ENCODE measurements around the gene NCOA1.
"Not testable (repeated sequence)": the region's sequence is repeated elsewhere in the genome, so short reads cannot be mapped to it uniquely, and the experiment has no call there.

NCOA1 gene

DNA sequence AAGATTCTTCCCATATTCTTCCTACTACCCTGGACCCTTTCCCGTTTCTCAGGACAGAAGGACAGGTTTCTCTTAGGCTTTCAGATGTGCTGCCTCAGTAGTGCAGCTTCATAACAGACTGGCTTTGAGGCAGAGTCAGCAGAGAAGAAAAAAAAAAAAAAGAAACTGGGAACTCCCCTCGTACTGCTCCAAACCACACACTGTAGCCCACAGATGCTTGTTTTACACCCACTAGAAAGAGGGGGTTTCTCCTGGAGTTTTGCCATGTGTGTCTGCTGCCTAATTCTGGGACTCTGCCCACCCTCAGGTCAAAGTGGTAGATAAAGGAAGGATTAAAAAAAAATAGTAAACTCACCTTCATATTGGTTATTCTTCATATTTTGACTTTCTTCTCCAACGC, 95.9 kb downstream of the NCOA1 start:
- DNase-seq = no peak

DNA sequence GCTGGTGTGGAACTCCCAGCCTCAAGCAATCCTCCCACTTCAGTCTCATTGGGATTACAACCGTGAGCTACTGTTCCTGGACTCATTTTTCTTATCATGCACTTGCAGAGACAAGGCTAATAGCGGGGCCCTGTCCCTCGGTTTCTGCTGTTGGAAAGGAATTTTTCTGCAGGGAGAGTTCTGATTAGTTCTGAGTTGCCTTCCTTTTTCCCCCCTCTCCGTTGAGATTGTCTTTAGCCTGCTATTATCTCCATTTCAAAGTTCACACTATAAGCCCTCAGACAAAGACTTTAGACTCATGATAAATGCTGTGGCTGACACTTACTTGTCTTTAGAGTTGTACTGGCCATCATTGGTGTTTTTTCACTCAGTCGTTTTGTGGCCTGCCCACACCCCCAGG, 97.2 kb downstream of the NCOA1 start:
- DNase-seq = no peak

DNA sequence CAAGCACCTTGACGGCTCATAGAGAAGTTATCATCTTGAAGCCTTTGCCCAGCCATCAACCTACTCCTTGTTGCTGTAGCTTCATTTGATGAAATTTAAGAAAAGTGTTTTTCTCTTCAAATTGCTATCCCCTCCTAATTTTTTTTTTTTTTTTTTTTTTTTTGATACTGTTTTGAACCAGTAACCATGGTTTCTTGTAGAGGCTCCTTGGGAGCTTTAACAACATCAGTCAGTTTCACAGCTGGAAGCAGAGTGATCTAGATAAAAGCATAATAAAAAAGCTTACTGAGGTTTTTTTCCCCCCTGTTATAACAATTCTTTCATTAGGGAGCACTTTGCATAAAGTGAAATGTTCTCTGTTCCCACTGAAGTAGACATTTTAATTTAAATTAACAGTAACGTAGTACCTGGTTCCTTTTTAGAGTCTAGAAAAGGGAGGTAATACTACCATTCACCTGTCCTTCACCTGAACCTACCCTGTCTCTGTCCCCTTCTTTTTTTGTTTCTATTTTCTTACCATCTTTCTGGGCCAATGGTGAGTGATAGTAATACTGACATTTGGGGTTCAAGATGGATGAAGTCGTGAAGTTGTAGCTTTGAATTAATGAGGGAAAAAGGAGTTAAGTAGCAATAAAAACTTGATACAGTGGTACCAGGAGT, 101.5 kb downstream of the NCOA1 start:
- no peak for DNase-seq

DNA sequence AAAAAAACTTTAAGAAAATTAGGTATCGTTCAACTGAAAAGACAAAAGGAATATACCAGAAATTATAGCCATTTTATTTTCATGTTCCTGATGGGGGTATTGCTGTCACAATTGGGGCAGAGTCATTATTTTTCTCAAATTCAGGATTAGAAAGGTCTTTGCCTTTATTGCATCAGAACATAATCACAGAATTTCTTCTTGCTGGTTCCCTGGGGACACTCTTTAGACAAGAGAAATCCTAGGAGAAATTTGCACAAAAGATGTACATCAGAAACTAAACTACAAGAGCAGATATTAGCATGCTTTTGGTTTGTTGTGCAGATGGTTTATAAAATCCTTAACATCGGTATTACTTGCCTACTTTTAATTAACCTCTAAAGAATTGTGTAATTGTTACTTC, 103.2 kb downstream of the NCOA1 start:
- DNase-seq = no peak

DNA sequence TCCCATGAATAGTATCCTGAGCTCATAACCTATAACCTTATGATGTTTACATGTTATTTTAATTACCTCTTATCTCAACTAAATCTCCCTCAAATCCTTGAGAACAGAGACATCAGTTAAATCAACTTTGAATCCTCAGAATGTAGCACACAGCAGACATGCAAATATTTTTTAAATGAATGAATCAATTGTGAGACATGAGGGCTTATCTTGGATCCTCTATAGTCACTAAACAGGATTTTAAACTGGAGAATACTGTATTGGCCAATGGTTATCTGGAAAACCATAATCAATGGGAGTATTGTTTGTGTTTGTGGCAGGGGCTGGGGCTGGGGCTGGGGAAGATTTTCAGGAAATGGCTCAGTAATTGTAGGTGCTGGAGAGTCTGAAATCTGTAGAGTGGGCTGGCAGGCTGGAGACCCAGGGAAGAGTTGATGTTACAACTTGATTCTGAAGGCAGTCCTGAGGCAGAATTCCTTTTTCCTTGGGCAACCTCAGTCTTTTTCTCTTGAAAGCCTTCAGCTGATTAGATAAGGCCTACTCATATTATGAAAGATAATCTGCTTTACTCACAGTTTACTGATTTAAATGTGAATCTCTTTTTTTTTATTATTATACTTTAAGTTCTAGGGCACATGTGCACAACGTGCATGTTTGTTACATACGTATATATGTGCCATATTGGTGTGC, 106.3 kb downstream of the NCOA1 start:
- DNase-seq = no peak

DNA sequence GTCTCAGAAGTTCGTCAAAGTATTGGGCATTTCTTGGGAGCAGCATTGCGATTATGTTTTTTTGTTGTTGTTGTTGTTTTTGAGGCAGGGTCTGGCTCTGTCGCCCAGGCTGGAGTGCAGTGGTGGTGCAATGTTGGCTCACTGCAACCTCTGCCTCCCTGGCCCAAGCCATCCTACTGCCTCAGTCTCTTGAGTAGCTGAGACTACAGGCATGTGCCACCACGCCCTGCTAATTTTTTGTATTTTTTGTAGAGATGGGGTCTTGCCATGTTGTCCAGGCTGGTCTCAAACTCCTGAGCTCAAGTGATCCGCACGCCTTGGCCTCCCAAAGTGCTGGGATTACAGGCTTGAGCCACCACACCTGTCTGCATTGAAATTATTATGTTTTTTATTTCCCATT, 109.1 kb downstream of the NCOA1 start:
- DNase-seq = not testable (repeated sequence)

DNA sequence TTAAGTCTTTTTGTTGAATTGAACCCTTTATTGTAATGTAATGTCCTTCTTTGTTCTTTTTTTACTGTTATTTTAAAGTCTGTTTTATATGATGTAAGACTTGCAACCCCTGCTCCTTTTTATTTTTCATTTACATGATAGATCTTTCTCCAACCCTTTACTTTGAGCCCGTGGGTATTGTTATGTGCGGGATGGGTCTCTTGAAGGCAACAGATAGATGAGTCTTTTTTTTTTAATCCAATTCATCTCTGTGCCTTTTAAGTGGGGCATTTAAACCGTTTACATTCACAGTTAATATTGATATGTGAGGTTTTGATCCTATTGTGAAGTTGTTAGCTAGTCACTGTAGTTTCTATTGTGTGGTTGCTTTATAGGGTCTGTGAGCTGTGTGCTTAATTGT, 120.6 kb downstream of the NCOA1 start:
- no peak for DNase-seq

DNA sequence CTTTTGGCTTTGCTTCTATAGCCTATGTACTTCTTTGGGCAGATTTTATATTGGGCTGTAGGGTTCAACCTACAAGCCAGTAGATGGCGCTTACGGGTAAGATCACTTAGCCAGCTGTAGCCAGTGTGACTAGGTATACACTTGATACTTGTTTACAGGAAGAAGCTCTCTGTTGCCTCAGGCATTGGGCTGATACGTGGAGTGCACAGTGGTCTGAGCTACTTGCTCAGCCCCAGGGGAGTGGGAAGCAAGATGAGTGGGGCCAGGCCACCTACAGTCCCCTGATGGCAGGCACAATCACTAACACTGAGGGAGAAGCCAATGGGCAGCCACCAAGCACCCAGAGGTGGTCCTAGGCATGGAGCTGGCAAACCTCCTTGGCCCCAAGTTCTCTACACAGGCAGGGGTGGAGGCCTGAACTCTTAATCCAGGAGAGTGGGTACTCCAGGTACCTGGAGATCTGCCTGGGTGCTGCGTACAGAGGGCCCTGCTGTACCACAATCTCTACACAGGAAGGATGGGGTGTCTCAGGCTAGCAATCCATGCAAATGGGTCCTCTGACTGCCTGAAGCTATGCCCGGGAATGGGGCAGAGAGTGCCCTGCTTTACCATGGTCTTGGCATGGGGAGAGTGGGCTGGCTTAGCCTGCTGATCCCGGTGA, 122.2 kb downstream of the NCOA1 start:
- DNase-seq = peak; percentile 35

DNA sequence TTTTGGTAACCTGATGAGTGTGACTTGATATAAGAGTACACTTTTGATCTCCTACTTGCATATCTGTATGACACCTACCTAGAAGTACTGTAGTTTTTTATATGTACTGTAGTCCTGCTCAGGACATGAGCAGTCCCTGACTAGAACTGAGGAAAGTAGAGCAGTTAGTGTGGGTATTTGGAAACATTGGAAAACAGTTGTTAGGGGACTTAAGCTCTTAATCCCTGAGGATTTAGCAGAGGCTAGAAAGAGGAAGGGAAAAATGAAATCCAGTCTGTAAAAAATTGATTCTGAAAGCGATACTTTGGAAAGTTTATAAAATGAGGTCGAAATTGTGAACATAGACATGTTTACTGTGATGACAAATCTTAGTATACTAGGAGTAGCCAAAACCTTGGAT, 125.6 kb downstream of the NCOA1 start:
- DNase-seq = no peak

DNA sequence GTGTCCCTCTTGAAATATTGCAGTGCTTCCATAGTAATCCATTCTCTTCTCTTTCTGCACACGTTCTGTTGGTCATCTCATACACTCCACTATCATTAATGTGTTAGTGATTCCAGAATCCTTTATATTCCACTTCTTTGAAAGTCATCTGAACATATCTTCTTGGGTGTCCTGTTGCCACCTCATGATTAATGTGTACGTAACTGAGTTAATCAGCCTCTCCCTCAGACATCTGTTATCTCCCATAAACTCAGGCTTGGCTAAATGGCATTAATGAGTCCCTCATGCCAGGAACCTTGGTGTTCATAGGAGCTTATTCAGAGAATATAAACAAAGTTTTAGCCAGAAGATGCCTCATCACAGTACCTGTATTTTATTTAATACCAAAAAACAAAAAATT, 126.4 kb downstream of the NCOA1 start:
- no peak for DNase-seq

DNA sequence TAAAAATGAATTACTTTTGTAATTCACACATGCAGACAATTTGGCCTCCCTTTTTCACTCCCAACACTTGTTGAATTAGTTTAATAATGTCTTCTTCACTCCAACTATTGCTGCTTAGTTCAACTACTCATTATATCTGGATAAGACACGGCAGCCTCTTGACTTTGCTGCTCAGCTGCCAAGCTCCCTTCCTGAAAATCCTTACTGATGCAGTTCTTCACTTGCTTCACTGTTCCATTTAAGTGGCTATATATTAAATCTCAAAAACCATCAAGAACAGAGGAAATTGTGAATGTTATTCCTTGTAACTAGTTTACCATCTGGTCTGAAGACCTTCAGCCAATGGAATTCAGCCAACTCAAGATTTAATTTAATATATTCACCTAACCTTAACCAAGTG, 127.1 kb downstream of the NCOA1 start:
- no peak for DNase-seq

DNA sequence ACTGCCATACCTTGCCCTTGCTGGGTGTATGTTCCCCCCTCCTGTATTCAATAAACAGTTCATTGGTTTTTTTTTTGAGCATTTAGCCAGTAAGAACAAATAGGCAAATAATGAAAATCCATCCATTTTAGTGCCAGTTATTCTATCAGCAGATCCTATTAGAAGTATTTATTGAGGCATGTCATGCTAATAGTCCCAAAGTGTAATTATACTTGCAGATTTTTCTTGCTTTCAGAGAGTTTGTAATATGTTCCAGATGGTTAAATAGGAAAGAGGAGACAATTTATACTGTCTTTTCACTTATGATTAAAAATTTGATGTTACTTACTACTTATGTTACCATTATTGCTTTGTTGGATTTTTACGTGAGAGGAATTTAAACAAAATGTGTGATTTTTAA, 127.6 kb downstream of the NCOA1 start:
- no peak for DNase-seq

DNA sequence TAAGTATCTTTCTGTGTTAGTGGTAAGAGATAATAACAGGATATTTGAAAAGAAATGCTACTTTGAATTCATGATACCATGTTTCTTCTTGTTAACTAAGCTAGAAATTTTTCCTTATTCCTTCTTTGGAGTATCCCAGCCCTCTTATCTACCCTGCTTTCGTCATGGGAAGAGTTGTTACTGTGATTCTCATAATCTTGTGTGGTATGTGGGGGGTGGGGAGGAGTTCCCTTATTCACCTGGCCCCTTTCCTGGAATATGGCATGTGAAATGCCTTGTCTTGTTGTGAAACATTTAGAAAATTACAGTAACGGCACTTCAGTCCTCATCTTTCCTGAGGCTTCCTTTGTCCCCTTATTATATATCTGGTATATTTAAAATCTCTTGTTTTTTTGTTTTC, 129.9 kb downstream of the NCOA1 start:
- DNase-seq = no peak

DNA sequence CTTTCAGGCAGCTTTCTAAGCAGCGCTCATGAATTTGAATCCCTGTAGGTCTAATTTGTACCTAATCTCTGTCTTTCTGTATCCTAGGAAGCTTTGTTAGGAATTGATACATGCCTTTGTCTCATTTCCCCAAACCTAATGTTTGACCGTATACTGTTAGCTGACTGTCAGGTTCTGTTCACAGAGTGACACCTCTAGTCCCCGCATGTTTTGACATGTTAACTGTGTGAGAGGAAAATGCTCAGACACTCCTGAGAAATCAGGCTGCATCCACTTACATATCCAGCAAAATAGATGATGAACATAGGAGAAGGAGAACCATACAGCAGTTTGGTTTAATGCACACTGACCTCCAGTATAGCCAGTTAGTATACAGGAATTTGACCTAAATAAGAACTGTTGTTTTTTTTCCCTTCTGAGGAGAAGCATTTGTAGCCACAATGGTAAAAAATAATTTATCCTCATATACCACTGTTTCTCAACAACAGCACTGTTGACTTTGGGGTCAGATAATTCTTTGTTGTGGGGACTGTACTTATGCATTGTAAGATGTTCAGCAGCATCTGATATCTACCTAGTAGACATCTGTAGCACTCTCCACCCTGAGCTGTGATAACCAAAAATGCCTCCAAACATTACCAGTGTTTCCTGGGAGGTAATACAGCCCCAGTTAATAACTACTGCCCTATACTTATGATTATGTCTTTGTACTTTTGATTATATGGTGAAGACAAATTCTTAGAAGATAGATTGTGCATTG, 130.9 kb downstream of the NCOA1 start:
- no peak for DNase-seq

DNA sequence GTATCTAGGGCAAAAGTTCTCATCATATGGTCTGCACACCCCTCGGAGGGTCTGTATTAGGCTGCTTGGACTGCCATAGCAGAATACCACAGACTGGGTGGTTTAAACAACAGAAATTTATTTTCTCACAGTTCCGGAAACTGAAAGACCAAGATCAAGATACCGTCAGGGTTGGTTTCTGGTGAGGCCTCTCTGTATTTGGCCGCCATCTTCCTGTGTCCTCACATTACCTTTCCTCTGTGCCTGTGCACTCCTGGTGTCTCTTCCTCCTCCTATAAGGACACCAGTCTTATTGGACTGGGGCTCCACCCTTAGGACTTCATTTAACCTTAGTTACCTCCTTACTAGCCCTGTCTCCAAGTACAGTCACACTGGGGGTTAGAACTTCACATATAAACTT, 132.5 kb downstream of the NCOA1 start:
- no peak for DNase-seq

DNA sequence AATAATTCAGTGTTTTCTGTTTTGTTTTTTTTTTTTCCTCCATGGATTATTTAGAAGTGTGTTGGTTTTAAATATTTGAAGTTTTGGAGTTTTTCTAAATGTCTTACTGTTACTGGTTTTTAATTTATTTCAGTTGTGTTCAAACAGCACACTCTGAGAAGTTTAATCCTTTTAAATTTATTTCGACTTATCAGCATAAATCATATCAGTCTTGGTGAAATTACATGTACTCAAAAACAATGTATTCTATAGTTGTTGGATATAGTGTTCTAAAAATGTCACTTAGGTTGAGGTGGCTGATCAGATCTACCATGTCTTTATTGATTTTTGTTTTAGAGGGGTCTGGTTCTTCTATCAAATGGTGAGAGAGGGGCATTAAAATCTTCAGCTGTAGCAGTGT, 134.7 kb downstream of the NCOA1 start:
- DNase-seq = no peak

DNA sequence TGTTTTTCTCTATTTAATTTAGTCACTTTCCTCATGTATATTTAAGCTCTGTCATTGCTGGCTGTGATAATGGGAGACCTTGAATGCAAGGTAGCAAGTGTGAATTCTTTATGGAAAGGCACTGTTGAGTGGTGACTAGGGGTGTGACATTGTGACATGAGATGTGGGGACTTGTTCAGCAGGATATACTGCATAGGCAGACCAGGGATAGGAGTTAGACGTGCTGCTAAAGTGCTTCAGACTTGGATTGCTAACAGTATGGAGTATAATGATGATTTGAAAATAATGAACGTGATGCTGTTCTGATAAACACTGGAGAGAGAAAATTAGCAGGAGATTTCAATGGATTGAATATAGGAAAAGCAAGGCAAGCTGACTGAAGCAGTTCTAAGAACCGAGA, 135.1 kb downstream of the NCOA1 start:
- no peak for DNase-seq

DNA sequence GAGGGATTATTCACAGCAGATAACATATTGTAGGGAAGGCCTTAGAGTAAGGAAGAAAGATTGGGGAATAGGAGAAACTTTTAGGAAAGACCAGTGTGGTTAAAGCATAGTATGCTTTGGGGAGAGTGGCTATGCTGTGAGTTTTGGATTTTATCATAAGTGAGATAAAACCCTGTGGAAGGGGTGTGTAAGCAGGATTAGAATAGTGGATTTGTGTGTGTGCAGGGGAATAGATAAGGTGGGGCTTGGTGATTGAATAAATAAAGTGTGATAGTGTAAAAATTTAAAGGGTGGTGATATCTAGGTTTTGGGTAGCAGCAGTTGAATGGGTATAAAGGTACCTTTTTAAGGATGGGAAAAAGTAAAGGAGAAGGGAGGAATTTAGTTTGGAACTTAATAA, 137.7 kb downstream of the NCOA1 start:
- no peak for DNase-seq

DNA sequence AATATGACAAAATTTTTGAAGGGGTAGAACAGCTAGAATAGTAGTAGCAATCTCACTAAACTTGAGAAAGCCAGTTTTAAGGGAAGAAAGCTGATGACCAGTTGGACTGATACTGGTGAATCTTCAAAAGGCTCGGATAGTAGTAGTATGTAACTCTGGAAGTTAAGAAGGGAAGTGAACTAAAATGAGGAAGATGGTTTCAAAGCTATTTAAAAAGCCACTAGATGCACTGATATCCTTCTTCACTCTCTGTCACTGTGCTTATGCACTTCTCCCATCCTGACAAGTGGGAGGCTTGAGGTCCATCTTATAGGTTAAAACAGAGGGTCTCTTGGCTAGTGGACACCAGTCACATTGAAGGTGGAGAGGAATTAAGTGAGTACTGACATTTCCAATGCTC, 141.1 kb downstream of the NCOA1 start:
- no peak for DNase-seq

DNA sequence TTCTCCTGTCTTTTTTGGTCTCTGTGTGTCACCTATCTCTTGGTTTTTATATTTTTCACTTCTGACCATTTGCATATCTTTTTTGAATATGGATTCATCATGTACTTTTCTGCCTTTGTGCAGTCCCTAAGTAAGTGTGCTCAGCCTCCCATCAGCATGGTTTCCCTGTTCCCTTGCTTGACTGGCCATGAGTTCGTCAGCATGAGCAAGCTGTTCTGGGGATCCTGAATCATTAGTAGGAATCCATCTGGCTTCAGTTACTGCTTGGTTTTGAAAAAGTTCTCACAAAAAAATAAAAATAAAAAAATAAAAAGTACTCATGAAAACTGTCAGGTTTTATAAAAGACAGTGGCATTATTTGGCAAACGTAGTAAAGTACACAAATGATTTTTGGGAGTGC, 144.1 kb downstream of the NCOA1 start:
- DNase-seq = no peak

DNA sequence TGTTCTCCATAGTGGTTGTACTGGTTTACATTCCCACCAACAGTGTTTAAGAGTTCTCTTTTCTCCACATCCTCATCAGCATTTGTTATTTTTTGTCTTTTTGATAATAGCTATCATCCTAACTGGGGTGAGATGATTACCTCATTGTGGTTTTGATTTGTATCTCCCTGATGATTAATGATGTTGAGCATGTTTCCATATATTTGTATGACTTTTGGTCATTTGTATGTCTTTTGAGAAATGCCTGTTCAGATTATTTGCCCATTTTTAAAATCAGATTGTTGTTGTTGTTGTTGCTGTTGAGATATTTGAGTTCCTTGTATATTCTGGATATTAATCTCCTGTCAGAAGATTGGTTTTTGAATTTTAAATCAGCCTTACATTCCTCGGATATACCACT, 147.5 kb downstream of the NCOA1 start:
- DNase-seq = no peak

DNA sequence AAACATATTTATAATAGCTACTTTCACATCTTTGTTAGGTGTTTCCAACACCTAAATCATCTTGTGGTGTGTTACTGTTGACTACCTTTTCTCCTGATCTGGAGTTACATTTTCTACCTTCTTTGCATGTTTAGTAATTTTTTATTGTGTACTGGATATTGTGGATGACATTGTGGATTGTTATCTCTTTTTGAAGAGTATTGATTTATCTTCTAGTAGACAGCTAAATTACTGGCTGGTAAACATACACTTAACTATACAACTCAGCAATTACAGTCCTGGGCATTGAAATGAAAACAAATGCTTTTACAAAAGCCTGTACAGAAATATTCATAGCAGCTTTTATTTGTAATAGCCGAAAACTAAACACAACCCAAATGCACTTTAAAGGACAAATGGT, 151.3 kb downstream of the NCOA1 start:
- DNase-seq = no peak

DNA sequence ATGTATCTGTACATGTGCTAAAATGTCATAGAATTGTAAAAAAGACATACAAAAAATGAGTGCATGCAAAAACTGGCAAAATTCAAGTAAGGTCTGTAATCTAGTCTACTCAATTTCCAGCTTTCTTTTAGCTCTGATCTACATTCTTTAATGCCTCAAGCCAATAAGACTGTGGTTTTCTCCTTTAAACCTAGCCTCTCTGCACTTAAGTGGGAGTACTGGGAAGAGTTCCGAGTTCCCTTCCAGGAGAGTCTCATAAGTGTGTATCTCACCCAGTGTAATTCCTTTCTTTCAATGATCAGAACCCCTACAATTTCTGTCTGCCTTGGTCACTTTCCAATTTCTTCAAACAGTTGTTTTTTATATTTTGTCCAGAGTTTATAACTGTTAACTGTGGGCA, 152.0 kb downstream of the NCOA1 start:
- no peak for DNase-seq

DNA sequence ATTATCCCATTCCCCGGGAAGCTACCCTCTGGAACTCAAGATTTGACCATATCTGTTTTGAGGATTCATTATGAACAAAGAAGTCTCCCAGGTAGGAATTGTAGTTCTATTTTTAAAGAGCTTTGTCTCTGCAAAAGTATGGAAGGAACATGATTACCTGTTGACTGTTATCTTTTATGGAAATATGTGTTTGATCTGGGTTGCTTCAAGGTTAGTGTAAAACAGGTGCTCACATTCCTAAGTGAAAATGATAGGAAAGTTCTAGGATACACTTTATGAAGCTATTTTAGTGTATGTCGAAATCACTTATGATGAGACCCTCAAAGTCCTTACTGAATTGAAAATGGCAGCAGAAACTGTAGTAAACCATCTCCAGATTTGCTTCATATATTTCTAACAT, 153.0 kb downstream of the NCOA1 start:
- no peak for DNase-seq
